Loucy (cell line): ENCODE measurements around the gene ZNF277.

Experiments used
- H2AFZ ChIP-seq: fragments of 200-600 bp; sonication (generic); 2 replicates; pipeline ENCODE4 v1.6.0; 2016; ENCODE audit warnings: antibody characterized with exemption, mild to moderate bottlenecking, low read length, moderate library complexity
- H3F3A ChIP-seq: fragments of 200-600 bp; 2 replicates; pipeline ENCODE4 v1.6.0; 2016; ENCODE audit warnings: antibody characterized with exemption, low read depth, mild to moderate bottlenecking
- H3K27me3 ChIP-seq: fragments of 200-600 bp; sonication (generic); 2 replicates; pipeline ENCODE4 v1.6.1; 2014; ENCODE audit warnings: low read length, mild to moderate bottlenecking; ENCODE audit not compliant: insufficient read depth, poor library complexity, severe bottlenecking
- H3K36me3 ChIP-seq: fragments of 200-600 bp; sonication (generic); 2 replicates; pipeline ENCODE4 v1.6.1; 2016; ENCODE audit warnings: low read length; ENCODE audit not compliant: insufficient read depth
- H3K4me1 ChIP-seq: fragments of 200-600 bp; sonication (generic); 2 replicates; pipeline ENCODE4 v1.5.1; 2014; ENCODE audit warnings: low read length, mild to moderate bottlenecking; ENCODE audit not compliant: insufficient read depth, poor library complexity, severe bottlenecking
- H3K4me2 ChIP-seq: fragments of 200-600 bp; sonication (generic); 2 replicates; pipeline ENCODE4 v1.6.0; 2014; ENCODE audit warnings: antibody characterized with exemption, low read length, low read depth, mild to moderate bottlenecking; ENCODE audit not compliant: poor library complexity, severe bottlenecking
- H3K4me3 ChIP-seq: fragments of 200-600 bp; sonication (generic); 2 replicates; pipeline ENCODE4 v1.5.1; 2014; ENCODE audit warnings: low read length, mild to moderate bottlenecking, mixed read lengths; ENCODE audit not compliant: poor library complexity, severe bottlenecking
- H3K79me2 ChIP-seq: fragments of 200-600 bp; sonication (generic); 2 replicates; pipeline ENCODE4 v1.6.1; 2014; ENCODE audit warnings: low read length; ENCODE audit not compliant: insufficient read depth
- H3K9ac ChIP-seq: fragments of 200-600 bp; sonication (generic); 2 replicates; pipeline ENCODE4 v1.6.0; 2014; ENCODE audit warnings: mild to moderate bottlenecking, low read depth, low read length, moderate library complexity; ENCODE audit not compliant: poor library complexity, severe bottlenecking
- H3K9me2 ChIP-seq: fragments of 200-600 bp; sonication (generic); replicated peaks from 2 replicates; pipeline ENCODE4 v1.6.1; 2016; ENCODE audit warnings: low read depth, low read length, mixed read lengths
- H3K9me3 ChIP-seq: fragments of 200-600 bp; sonication (generic); 2 replicates; pipeline ENCODE4 v1.6.1; 2014; ENCODE audit warnings: mild to moderate bottlenecking, antibody characterized with exemption, low read length, low read depth; ENCODE audit not compliant: insufficient read depth
- H4K20me1 ChIP-seq: fragments of 200-600 bp; sonication (generic); 2 replicates; pipeline ENCODE4 v1.6.0; 2014; ENCODE audit warnings: antibody characterized with exemption, low read length, mild to moderate bottlenecking; ENCODE audit not compliant: insufficient read depth, poor library complexity, severe bottlenecking
- EZH2phosphoT487 ChIP-seq: fragments of 200-600 bp; IDR thresholded peaks from 2 replicates; pipeline ENCODE4 v1.6.1; 2018; ENCODE audit warnings: antibody characterized with exemption, mild to moderate bottlenecking, moderate library complexity, borderline replicate concordance
- TF ChIP-seq, protein P1 (sequence below): fragments of 200-600 bp; sonication (generic); conservative IDR thresholded peaks from 2 replicates; pipeline ENCODE4 v1.5.1; 2014; ENCODE audit warnings: mild to moderate bottlenecking, antibody characterized with exemption, low read length

The ZNF277 gene

DNA sequence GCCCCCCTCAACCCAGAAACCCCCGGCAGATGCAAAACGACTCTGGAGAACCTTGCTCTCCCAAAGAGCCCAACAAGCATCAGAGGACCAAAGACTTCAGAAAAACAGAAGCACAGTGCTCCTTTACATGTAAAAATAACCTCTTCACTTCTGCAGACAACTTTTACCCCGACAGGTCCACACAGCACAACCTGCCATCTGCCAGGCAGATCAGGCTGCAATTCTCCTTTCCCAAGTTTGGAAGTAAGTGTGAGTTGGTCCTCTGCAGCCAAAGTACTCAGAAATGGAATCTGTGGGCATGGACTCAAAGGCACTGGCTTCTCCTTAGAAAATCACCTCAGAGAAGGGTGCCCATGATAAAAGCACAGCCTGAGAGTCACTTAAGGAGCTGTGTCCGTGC lies 26.3 kb upstream of the ZNF277 start:
- H3K79me2 ChIP-seq = no peaks in the 10 kb centered on the region

GRCh38 chr7:112182749-112183148 lies 23.7 kb upstream of the ZNF277 start:
- H4K20me1 ChIP-seq = no peaks in the 10 kb centered on the region
- H3K4me2 ChIP-seq = no peak overlapping the region
- no peaks in the 10 kb centered on the region for H3F3A ChIP-seq
- no peaks in the 10 kb centered on the region for H3K79me2 ChIP-seq
- no peaks in the 10 kb centered on the region for H3K9me2 ChIP-seq
- H3K36me3 ChIP-seq = no peaks in the 10 kb centered on the region
- no peaks in the 10 kb centered on the region for H3K27me3 ChIP-seq
- H3K4me1 ChIP-seq = peaks cover 26% of the 10 kb centered on the region
- H3K4me3 ChIP-seq = no peak overlapping the region
- H3K9ac ChIP-seq = no peak overlapping the region
- peak overlapping the region; percentile 2; the same call in 1 of the 2 replicates for H2AFZ ChIP-seq
- TF ChIP-seq EZH2phosphoT487 = no peak
- TF ChIP-seq, protein P1, sequence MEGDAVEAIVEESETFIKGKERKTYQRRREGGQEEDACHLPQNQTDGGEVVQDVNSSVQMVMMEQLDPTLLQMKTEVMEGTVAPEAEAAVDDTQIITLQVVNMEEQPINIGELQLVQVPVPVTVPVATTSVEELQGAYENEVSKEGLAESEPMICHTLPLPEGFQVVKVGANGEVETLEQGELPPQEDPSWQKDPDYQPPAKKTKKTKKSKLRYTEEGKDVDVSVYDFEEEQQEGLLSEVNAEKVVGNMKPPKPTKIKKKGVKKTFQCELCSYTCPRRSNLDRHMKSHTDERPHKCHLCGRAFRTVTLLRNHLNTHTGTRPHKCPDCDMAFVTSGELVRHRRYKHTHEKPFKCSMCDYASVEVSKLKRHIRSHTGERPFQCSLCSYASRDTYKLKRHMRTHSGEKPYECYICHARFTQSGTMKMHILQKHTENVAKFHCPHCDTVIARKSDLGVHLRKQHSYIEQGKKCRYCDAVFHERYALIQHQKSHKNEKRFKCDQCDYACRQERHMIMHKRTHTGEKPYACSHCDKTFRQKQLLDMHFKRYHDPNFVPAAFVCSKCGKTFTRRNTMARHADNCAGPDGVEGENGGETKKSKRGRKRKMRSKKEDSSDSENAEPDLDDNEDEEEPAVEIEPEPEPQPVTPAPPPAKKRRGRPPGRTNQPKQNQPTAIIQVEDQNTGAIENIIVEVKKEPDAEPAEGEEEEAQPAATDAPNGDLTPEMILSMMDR = no peak
- no peaks in the 10 kb centered on the region for H3K9me3 ChIP-seq

More for the DNA sequence above, 26.3 kb upstream of the ZNF277 start:
- no peaks in the 10 kb centered on the region for H3K9me2 ChIP-seq
- no peak overlapping the region for H3K4me3 ChIP-seq
- no peak overlapping the region for H3K9ac ChIP-seq
- H3K4me2 ChIP-seq = no peak overlapping the region
- no peaks in the 10 kb centered on the region for H3K9me3 ChIP-seq
- no peaks in the 10 kb centered on the region for H3K36me3 ChIP-seq
- no peak overlapping the region for H2AFZ ChIP-seq
- TF ChIP-seq EZH2phosphoT487 = no peak
- TF ChIP-seq, protein P1 = no peak
- H3K4me1 ChIP-seq = peaks cover 18% of the 10 kb centered on the region
- no peaks in the 10 kb centered on the region for H3F3A ChIP-seq
- no peaks in the 10 kb centered on the region for H4K20me1 ChIP-seq
- H3K27me3 ChIP-seq = no peaks in the 10 kb centered on the region

GRCh38 chr7:112183266-112183665 lies 23.2 kb upstream of the ZNF277 start:
- no peaks in the 10 kb centered on the region for H3K9me2 ChIP-seq
- H3K36me3 ChIP-seq = no peaks in the 10 kb centered on the region
- H4K20me1 ChIP-seq = no peaks in the 10 kb centered on the region
- TF ChIP-seq, protein P1 = no peak
- TF ChIP-seq EZH2phosphoT487 = no peak
- H2AFZ ChIP-seq = no peak overlapping the region
- no peaks in the 10 kb centered on the region for H3K79me2 ChIP-seq
- no peaks in the 10 kb centered on the region for H3F3A ChIP-seq
- no peaks in the 10 kb centered on the region for H3K27me3 ChIP-seq
- H3K4me1 ChIP-seq = peaks cover 26% of the 10 kb centered on the region
- H3K9ac ChIP-seq = no peak overlapping the region
- no peak overlapping the region for H3K4me2 ChIP-seq
- H3K4me3 ChIP-seq = no peak overlapping the region
- H3K9me3 ChIP-seq = no peaks in the 10 kb centered on the region
